Type B pancreatic cell (in vitro differentiated cells): Measurements from ENCODE around the gene IMMP2L. TPM values are rescaled to one million over a fixed set of nuclear protein-coding genes. Genes with fewer than 3 reads are reported as not detected.
A peak's percentile ranks its signal among the peaks of the same experiment; 100 is the strongest.

Source experiments
- DNase-seq: peaks from one replicate; pipeline ENCODE4 v3.0.0; 2021; ENCODE audit warnings: mixed read lengths; ENCODE audit not compliant: unreplicated experiment; ENCODE audit errors: extremely low spot score
- H3K27ac Mint-ChIP-seq: 2 replicates; pipeline ENCODE4 v1.8.0; 2021; ENCODE audit warnings: mild to moderate bottlenecking, mixed read lengths
- H3K27me3 Mint-ChIP-seq: 2 replicates; pipeline ENCODE4 v1.8.0; 2021; ENCODE audit warnings: mixed read lengths
- H3K36me3 Mint-ChIP-seq: 2 replicates; pipeline ENCODE4 v1.8.0; 2021; ENCODE audit warnings: mixed read lengths
- H3K4me1 Mint-ChIP-seq: one replicate; pipeline ENCODE4 v1.8.0; 2021; ENCODE audit warnings: mixed read lengths; ENCODE audit not compliant: unreplicated experiment
- H3K4me3 Mint-ChIP-seq: 2 replicates; pipeline ENCODE4 v1.8.0; 2021; ENCODE audit warnings: mild to moderate bottlenecking, mixed read lengths
- H3K9me3 Mint-ChIP-seq: 2 replicates; pipeline ENCODE4 v1.8.0; 2021; ENCODE audit warnings: mixed read lengths
- total RNA-seq: library from RNA; stranded (reverse); gene quantifications from 2 replicates; pipeline ENCODE4 v1.2.1, GENCODE V29; 2021; ENCODE audit warnings: low replicate concordance
- TF ChIP-seq, protein P1 (sequence below): fragments of 200-600 bp; sonication (generic); conservative IDR thresholded peaks from 2 replicates; pipeline ENCODE4 v1.5.0; 2021; ENCODE audit warnings: antibody characterized with exemption, mild to moderate bottlenecking

Gene IMMP2L
- total RNA-seq, 1 donor from 2014 or later, result 23.0 TPM

DNA sequence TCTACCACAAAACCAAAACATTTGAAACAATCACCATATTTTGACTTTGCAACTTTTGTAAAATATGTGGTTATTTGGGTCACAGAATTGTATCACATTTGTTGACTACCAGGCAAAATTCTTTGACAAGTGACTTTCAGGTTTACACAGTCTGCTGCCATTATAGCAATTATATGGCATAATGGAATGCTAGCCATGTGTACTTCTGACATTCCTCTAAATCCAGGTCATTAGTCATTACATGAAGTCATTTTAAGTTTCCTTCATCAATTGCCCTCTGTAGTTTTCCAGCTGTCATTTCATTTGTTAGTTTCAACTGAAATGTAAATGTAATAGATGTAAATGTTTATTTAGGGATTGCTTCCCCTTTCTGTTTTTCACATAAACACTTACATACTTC lies 137.5 kb downstream of the IMMP2L start:
- TF ChIP-seq, protein P1, sequence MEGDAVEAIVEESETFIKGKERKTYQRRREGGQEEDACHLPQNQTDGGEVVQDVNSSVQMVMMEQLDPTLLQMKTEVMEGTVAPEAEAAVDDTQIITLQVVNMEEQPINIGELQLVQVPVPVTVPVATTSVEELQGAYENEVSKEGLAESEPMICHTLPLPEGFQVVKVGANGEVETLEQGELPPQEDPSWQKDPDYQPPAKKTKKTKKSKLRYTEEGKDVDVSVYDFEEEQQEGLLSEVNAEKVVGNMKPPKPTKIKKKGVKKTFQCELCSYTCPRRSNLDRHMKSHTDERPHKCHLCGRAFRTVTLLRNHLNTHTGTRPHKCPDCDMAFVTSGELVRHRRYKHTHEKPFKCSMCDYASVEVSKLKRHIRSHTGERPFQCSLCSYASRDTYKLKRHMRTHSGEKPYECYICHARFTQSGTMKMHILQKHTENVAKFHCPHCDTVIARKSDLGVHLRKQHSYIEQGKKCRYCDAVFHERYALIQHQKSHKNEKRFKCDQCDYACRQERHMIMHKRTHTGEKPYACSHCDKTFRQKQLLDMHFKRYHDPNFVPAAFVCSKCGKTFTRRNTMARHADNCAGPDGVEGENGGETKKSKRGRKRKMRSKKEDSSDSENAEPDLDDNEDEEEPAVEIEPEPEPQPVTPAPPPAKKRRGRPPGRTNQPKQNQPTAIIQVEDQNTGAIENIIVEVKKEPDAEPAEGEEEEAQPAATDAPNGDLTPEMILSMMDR, result no peak
- H3K9me3 Mint-ChIP-seq, result peaks cover 11% of the 10 kb centered on the region
- no peaks in the 10 kb centered on the region for H3K4me1 Mint-ChIP-seq
- no peak overlapping the region for H3K4me3 Mint-ChIP-seq
- no peak for DNase-seq
- peak overlapping the region; percentile 56 for H3K27ac Mint-ChIP-seq
- no peaks in the 10 kb centered on the region for H3K27me3 Mint-ChIP-seq
- no peaks in the 10 kb centered on the region for H3K36me3 Mint-ChIP-seq

DNA sequence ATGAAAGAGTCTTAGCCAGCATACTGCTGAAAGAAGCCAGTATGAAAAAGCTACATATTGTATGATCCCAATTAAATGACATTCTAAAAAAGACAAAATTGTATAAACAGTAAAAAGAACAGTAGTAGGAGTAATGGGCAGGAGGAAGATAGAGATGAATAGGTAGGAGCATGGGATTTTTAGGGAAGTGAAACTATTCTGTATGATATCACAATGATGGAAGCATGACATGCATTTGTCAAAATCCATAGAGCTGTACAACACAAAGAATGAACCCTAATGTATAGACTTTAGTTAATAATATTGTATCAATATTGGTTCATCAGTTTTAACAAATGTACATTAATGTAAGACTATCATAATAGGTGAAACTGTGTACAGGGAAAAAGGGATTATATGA lies 147.9 kb downstream of the IMMP2L start:
- Mint-ChIP-seq H3K36me3 (no peaks in the 10 kb centered on the region), H3K9me3 (no peaks in the 10 kb centered on the region), H3K4me3 (no peak overlapping the region), H3K27me3 (no peaks in the 10 kb centered on the region), H3K4me1 (peaks cover 4% of the 10 kb centered on the region), H3K27ac (no peak overlapping the region)
- no peak for DNase-seq
- TF ChIP-seq, protein P1, result no peak

DNA sequence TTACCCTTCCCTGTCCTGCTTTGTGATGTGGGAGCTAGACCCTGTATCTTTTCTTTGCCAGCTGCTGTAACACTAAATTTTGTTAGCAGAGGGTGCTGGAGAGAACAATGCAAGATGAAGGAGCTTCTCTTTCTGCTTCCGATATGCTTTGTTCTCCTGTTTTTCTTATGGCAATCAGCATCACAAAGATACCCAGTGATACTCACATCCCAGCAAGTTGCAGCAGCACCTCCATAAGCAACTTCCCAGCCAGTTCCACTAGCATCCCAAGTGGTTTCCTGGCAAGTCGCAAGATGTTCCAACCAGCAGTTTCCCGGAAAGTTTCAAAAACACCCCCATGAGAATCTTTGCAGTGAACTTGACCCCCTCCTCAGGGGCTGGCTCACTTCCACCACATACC lies 148.6 kb downstream of the IMMP2L start:
- Mint-ChIP-seq H3K27ac (no peak overlapping the region), H3K4me3 (no peak overlapping the region), H3K4me1 (peaks cover 4% of the 10 kb centered on the region), H3K36me3 (no peaks in the 10 kb centered on the region), H3K27me3 (no peaks in the 10 kb centered on the region), H3K9me3 (no peaks in the 10 kb centered on the region)
- TF ChIP-seq, protein P1, result no peak
- DNase-seq, result no peak

DNA sequence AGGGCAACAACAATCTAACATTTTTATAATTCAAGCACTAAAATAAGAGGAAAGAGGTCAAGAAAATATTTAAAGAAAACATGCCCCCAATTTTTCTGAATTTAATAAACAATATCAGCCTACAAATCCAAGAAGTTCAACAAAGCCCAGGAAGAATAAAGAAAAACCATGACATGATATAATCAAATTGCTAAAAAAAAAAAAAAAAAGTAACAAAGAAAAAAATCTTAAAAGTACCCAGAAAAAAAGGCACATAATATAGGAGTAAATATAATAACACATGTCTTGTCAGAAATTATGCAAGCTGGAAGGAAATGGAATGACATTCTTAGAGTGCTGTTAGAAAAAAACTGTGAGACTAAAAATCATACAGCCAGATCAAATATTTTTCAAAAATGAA lies 151.4 kb downstream of the IMMP2L start:
- Mint-ChIP-seq H3K36me3 (no peaks in the 10 kb centered on the region), H3K4me1 (peaks cover 4% of the 10 kb centered on the region), H3K27ac (no peak overlapping the region), H3K27me3 (no peaks in the 10 kb centered on the region), H3K4me3 (no peak overlapping the region), H3K9me3 (peaks cover 4% of the 10 kb centered on the region)
- TF ChIP-seq, protein P1, result no peak
- DNase-seq, result no peak

DNA sequence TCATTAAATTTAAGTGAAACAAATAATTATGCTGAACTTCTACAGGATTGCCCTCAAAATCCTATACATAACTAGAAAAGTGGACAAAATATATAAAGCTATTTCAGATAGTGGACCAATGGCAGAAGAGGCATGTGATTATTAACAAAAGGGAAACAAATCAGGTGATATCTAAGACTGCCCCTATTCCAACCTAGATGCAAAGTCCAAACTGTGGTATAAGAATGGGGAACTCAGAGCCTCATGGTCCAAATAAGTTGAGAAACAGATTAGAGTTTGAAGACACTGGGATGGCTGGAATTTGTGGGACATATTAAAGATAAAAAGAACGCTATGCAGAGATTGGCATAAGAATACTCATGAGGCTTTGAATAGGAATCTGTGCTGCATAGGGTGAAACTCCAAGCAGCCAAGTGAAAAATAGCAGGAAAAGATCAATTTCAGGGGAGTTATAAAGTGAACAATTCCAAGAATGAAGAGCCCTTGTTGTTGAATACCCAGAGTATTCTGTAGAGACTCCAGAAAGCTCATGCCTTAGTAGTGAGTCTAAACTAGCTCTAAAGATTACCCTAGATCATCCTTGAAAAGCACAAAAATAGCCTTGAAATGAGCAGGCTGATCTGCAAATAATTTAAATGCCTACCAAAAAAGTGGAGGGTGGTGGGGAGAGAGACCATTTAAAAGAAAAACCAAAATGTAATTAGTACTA lies 152.4 kb downstream of the IMMP2L start:
- H3K4me1 Mint-ChIP-seq, result peaks cover 4% of the 10 kb centered on the region
- TF ChIP-seq, protein P1, result no peak
- H3K36me3 Mint-ChIP-seq, result no peaks in the 10 kb centered on the region
- no peak overlapping the region for H3K27ac Mint-ChIP-seq
- no peak overlapping the region for H3K4me3 Mint-ChIP-seq
- H3K27me3 Mint-ChIP-seq, result no peaks in the 10 kb centered on the region
- DNase-seq, result no peak
- H3K9me3 Mint-ChIP-seq, result peaks cover 4% of the 10 kb centered on the region

DNA sequence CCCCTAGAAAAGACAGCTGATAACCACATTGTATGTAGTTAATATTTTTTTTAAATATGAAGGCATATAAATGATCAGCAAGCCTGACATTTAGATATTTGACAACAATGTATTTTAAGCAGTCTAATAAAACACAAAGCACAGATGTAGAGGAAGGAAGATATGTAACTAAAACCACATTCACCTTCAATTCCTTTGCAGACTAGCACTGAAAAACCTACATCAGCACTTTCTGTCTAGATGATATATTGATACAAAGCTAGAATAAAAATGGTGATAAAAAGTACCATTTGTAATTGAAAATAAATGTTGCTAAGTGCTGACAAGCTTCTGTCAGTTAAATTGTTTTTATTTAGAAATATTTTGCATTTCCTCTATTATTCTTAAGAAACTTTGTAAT lies 153.6 kb downstream of the IMMP2L start:
- Mint-ChIP-seq H3K27me3 (no peaks in the 10 kb centered on the region), H3K9me3 (peaks cover 4% of the 10 kb centered on the region), H3K27ac (no peak overlapping the region), H3K4me1 (peaks cover 2% of the 10 kb centered on the region), H3K36me3 (no peaks in the 10 kb centered on the region), H3K4me3 (no peak overlapping the region)
- TF ChIP-seq, protein P1, result no peak
- no peak for DNase-seq
